Stimulated activated CD4-positive, alpha-beta T cell treated with anti-CD3 and anti-CD28 coated beads, Interleukin-15, amount 100 ng/mL, for 1 hour (primary cell): ENCODE measurements around the gene LSAMP.

Experiments
- DNase-seq, 2 donors: peaks; one replicate each; pipeline ENCODE4 v3.0.0-alpha.2; 2020; ENCODE audit warnings: low read depth in 1 of 2, low spot score in 1 of 2

The LSAMP gene

GRCh38 chr3:115913069-115913686 lies 532.1 kb downstream of the LSAMP start:
- DNase-seq, result no peak

- DNase-seq, result no peak
Observed at GRCh38 chr3:115912372-115912771, 532.9 kb downstream of the LSAMP start.

GRCh38 chr3:115905871-115906270 lies 539.4 kb downstream of the LSAMP start:
- no peak for DNase-seq

DNA sequence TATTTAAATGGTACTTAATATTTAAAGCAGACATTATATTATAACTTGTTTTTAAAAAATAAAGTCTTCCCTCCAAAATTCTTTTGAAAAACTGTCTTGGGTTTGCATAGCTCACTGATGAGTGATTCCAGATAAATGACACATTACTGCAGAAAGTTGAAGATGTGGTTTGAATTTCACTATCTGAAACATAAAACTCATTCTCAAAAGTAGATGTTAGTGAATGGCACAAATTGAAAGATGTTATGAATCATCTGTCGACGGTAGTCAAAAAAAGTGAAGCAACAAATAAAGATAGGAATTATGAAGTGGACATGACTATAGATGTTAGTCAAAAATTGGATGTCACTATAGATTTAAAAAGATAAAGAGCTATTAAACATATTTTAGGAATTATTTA lies 541.4 kb downstream of the LSAMP start:
- DNase-seq, result no peak

GRCh38 chr3:115901008-115901407 lies 544.3 kb downstream of the LSAMP start:
- DNase-seq, result no peak

DNA sequence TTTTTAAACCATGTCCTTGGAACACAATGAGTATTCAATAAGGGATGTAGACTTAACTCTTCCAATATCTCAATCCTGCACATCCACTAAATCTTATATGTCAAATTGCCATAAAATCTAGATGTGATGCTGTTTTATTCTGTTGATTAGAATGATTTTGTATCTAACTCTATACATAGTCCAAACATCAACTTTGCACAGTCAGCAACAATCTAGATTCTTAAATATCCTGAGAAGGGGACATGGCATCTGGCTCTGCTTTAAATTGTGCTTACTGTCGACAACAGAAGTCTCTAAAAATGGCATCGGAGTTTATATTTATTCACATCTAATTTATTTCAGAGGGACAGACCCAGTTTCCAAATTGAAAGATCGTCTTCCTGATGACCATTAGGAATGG lies 545.8 kb downstream of the LSAMP start:
- DNase-seq, result no peak

- DNase-seq, result no peak
Observed at GRCh38 chr3:115898656-115899410, 546.5 kb downstream of the LSAMP start.

DNA sequence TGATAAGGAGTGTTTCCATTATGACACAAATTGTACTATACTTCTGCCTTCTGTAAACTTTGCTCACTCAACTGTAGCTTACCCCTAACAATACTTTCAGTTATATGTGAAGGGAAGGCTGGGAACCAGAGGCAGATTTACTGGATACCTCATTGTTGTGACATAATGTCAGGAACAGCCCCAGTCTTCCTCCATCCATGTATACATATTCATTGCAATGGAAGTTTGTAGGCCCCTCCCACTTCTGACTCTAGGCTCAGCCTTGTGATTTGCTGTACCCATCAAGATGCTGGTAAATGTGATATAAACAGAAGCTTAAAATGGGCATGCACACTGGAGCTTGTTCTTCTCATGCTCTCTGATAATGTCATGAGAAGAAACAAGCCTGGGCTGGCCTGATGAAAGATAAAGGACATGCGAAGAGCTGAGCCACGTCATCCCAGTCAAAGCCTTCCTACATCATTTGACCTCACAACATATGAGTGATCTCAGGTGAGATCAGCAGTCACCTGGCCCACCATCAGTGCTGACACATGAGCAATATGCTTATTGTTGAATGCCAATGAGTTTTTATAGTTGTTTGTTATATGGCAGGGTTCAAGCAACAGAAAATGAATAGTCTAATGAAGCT lies 554.2 kb downstream of the LSAMP start:
- no peak for DNase-seq

DNA sequence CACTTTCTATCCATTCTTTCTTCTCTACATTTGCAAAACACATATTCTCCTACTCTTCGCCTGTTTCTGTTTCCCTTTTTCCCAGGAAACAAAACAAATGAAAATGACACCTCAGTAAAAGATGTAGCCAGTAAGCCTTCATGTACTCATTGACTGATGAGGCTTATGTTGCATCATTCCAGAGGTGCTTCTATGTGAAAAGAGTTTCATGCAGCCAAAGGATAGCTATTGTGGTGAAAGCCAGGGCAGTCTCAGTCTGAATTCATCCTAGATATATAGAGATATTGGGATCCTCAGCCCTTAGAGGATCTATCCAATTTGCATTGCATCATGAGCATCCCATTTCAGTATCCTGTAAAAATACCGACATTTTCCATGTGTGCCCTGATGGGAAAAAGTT lies 554.7 kb downstream of the LSAMP start:
- DNase-seq, result no peak

GRCh38 chr3:115885621-115886020 lies 559.7 kb downstream of the LSAMP start:
- no peak for DNase-seq

DNA sequence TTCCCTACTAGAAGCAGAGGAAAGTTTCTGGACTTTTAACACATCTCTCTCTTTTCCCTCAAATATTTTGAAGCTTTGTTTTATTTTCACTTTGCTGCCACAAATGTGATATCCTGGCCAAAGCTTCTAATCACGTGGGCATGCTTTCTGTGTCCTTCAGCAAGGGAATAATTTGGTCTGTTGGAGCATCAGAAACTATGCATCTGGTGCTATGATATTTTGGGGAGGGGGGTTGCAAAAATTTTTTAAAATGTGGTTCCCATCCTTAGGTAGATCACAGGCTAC lies 567.7 kb downstream of the LSAMP start:
- DNase-seq, result no peak

- no peak for DNase-seq
Observed at GRCh38 chr3:115876876-115877614, 568.2 kb downstream of the LSAMP start.

DNA sequence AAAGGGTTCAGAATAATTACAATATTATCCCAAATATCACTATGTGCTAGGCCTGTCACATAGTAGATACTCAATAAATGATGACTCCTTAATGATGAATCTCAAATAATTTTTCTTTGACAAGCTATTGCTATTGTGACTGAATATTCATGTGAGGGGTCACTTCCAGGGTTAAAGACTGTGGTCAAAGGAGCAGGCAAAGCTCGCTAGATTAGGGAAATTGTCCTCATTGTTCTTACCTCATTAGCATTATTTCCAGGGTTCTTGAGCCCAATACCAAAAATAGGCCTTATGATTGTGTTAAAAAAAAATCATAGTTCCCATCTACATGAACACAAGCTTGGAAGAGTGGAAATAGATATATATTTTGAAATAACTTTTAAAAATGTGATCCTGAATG lies 569.8 kb downstream of the LSAMP start:
- DNase-seq, result no peak

DNA sequence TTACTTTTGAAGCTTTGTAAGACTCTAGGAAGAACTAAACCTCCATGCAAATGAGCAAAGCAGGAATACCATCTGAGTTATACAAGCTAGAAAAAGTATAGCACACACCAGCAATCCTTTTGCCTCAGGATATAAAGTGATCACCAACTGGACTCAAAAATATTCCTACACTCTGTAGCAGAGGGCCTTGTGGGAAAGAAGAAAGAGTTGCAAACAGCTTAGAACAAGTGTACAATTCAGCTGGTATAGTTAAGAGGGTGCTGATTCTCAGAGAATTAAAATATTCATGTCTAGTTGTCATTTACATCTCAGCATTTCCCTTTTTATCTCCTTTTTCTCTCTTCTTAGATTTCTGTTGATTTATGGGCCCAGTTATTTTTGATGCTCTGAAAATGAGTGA lies 573.6 kb downstream of the LSAMP start:
- no peak for DNase-seq

- DNase-seq, result no peak
Observed at GRCh38 chr3:115864911-115865310, 580.4 kb downstream of the LSAMP start.

DNA sequence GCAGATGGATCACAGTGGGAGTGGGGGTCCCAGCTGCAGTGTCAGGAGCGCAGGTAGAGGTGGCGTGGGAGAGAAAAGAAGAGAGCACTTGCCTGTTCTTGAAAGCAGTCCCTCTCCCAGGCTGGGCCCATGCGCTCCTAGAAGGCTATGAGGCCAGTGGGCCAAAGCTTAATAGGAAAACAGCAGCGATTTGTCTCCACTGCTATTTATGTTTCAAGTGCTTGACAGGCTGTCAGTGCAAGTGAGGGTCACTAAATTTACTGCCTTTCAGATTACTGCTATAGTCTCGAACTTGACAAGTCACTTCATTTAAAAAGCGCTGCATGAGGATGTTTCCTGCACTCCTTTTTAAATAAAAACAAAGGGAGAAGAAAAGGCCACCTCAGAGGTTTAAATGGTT lies 582.4 kb downstream of the LSAMP start:
- DNase-seq, result no peak

DNA sequence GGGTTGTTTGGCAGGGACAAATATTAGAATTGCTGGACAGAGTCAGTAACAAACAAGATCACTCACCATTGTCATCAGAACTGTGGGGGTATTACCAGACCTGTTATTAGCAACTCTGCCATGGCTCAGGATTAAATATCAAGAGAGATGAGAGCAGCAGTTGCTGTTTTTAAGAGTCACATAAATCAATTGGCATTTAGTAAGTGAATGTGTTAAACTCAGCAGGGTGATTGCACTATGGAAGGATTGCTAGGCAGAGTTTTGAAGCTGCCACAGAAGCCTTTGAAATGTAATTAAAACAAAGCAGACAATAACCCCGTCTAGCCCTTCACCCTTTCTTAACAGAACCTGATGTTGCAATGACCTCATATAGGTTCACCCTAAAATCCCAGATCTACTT lies 583.2 kb downstream of the LSAMP start:
- no peak for DNase-seq

GRCh38 chr3:115861166-115861733 lies 584.0 kb downstream of the LSAMP start:
- DNase-seq, result no peak

- DNase-seq, result no peak
Observed at GRCh38 chr3:115860766-115861165, 584.5 kb downstream of the LSAMP start.

DNA sequence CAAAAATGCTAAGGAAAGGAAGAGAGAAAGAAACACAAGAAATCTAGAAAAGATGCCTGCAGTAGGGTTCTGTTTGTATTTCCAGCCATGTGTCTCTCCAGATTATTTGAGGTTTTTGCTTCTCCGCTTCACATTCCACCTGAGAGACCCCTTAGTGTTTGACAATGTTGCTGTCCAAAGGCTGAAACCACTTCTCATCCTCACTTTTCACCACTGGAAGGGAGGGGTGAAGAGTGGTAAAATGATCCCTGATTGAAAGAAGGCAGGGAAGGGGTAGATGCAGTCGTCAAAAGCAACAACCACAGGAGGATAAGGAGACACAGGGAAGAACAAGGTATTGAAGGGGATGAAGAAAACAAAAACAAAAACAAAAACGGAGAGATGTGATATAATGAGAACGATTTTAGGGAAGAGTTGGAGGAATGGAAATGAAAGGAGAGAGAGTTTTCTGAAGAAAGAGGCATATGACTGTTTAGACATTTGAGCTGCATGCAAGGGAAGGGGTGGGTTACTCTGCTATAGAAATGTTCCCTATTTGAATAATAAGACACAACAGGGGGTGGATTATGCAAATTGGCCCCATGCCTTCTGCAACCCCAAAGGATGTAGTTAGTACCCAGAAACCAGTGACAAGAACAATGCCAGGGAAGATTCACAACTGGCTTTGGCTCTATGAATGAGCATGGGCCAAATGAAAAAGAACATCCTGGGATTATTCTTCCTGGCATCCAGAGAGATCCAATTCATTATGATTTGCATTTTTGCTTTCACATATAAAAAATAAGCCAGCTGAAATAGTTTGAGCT lies 586.1 kb downstream of the LSAMP start:
- no peak for DNase-seq
